ENCODE measurements around the gene SPATS2.
"Not testable (repeated sequence)": the region's sequence is repeated elsewhere in the genome, so short reads cannot be mapped to it uniquely, and the experiment has no call there.

Gene SPATS2

GRCh38 chr12:49367381-49368239 is at the start of gene SPATS2:
Gene SPATS2, plus strand, starts transcription at chr12:49367462. Its CDS starts 93,551 bp downstream, at chr12:49461013.
- peak; percentile 54 for DNase-seq (ENCODE audit: low spot score)
- no peak for FAIRE-seq

- DNase-seq (ENCODE audit: low spot score); FAIRE-seq: not testable (repeated sequence)
Measured at GRCh38 chr12:49320411-49321103, 46.7 kb upstream of the SPATS2 start.

- FAIRE-seq = no peak
- DNase-seq (ENCODE audit: low spot score) = no peak
Measured at GRCh38 chr12:49322367-49322707, 44.9 kb upstream of the SPATS2 start.

GRCh38 chr12:49322708-49323523 is 44.3 kb upstream of the SPATS2 start, which contains the start of gene TROAP:
Gene TROAP, plus strand, starts transcription at chr12:49323255. Its CDS starts 354 bp downstream, at chr12:49323609.
- no peak for FAIRE-seq
- DNase-seq (ENCODE audit: low spot score) = peak; percentile 99

GRCh38 chr12:49323524-49324097 is 43.7 kb upstream of the SPATS2 start:
- DNase-seq (ENCODE audit: low spot score) = no peak
- FAIRE-seq = no peak

GRCh38 chr12:49325606-49326005 is 41.7 kb upstream of the SPATS2 start:
- FAIRE-seq (no peak), DNase-seq (ENCODE audit: low spot score) (no peak)

- FAIRE-seq (no peak), DNase-seq (ENCODE audit: low spot score) (no peak)
Measured at GRCh38 chr12:49327368-49327767, 39.9 kb upstream of the SPATS2 start.

GRCh38 chr12:49327887-49328286 is 39.4 kb upstream of the SPATS2 start:
- FAIRE-seq = no peak
- DNase-seq (ENCODE audit: low spot score) = no peak

- DNase-seq (ENCODE audit: low spot score) = no peak
Measured at GRCh38 chr12:49328816-49329215, 38.4 kb upstream of the SPATS2 start.

GRCh38 chr12:49330032-49330619 is 37.1 kb upstream of the SPATS2 start:
- FAIRE-seq (no peak), DNase-seq (ENCODE audit: low spot score) (no peak)

More at GRCh38 chr12:49328816-49329215, 38.4 kb upstream of the SPATS2 start:
- FAIRE-seq = no peak

GRCh38 chr12:49330631-49331379 is 36.5 kb upstream of the SPATS2 start:
- DNase-seq (ENCODE audit: low spot score) (no peak), FAIRE-seq (no peak)

GRCh38 chr12:49331380-49332222 is 35.7 kb upstream of the SPATS2 start:
- peak; percentile 58 for DNase-seq (ENCODE audit: low spot score)
- FAIRE-seq = no peak

GRCh38 chr12:49332441-49332861 is 34.8 kb upstream of the SPATS2 start:
- FAIRE-seq = no peak
- DNase-seq (ENCODE audit: low spot score) = no peak

GRCh38 chr12:49332891-49333371 is 34.3 kb upstream of the SPATS2 start:
- FAIRE-seq = no peak
- no peak for DNase-seq (ENCODE audit: low spot score)

- FAIRE-seq = not testable (repeated sequence)
Measured at GRCh38 chr12:49333778-49334177, 33.5 kb upstream of the SPATS2 start.

GRCh38 chr12:49334226-49334625 is 33.0 kb upstream of the SPATS2 start:
- FAIRE-seq (no peak), DNase-seq (ENCODE audit: low spot score) (no peak)

More at GRCh38 chr12:49333778-49334177, 33.5 kb upstream of the SPATS2 start:
- DNase-seq (ENCODE audit: low spot score) = not testable (repeated sequence)

GRCh38 chr12:49334681-49335080 is 32.6 kb upstream of the SPATS2 start:
- DNase-seq (ENCODE audit: low spot score) (no peak), FAIRE-seq (no peak)

GRCh38 chr12:49335118-49335954 is 31.9 kb upstream of the SPATS2 start:
- no peak for FAIRE-seq

More at GRCh38 chr12:49335118-49335954, 31.9 kb upstream of the SPATS2 start:
- no peak for DNase-seq (ENCODE audit: low spot score)
